Caco-2 (cell line): ENCODE data around the gene ANKRD61. TPM values are rescaled to one million over a fixed set of nuclear protein-coding genes. Genes with fewer than 3 reads are reported as not detected.
A peak's percentile ranks its signal among the peaks of the same experiment; 100 is the strongest.
"Not testable (repeated sequence)": the region's sequence is repeated elsewhere in the genome, so short reads cannot be mapped to it uniquely, and the experiment has no call there.

Experiments used
- BruUV-seq: library from RNA; stranded (reverse); fragments of 400-500 nt; replicated peaks from 2 replicates; lab custom pipeline; 2021; lab: Mats Ljungman, UMichigan
- CTCF ChIA-PET: fragments of 300-600 bp; sonication (Branson Sonifier 250); formaldehyde crosslinking; loops from one replicate; lab custom pipeline; 2022; ENCODE audit warnings: antibody characterized with exemption; lab: Charles Lee
- POLR2A ChIA-PET: fragments of 300-600 bp; sonication (Branson Sonifier 250); formaldehyde crosslinking; loops from one replicate; lab custom pipeline; 2022; ENCODE audit warnings: antibody characterized with exemption; lab: Charles Lee
- DNase-seq, 2 experiments: peaks; one replicate each; pipeline versions ENCODE4 v3.0.0 to v3.0.0-alpha.2; 2020 to 2022
- H3K27me3 ChIP-seq: replicated peaks from 2 replicates; pipeline ENCODE4 v1.6.0; 2011; ENCODE audit warnings: low read length; ENCODE audit not compliant: control insufficient read depth, insufficient read depth
- H3K36me3 ChIP-seq: 2 replicates; pipeline ENCODE4 v1.5.1; 2011; ENCODE audit warnings: low read length; ENCODE audit not compliant: control insufficient read depth, insufficient read depth
- H3K4me1 ChIP-seq: fragments of 250-450 bp; sonication (Bioruptor Pico); 2 replicates; pipeline ENCODE4 v1.5.1; 2020; ENCODE audit warnings: mild to moderate bottlenecking
- H3K4me3 ChIP-seq: 2 replicates; pipeline ENCODE4 v1.5.1; 2011; ENCODE audit warnings: low read depth, mild to moderate bottlenecking, control low read depth, low read length
- H3K9me3 ChIP-seq: fragments of 250-450 bp; sonication (Bioruptor Pico); 2 replicates; pipeline ENCODE4 v1.5.1; 2020; ENCODE audit warnings: mild to moderate bottlenecking, moderate library complexity
- H3K27ac Mint-ChIP-seq: one replicate; pipeline ENCODE4 v1.8.0; 2022; ENCODE audit warnings: mixed read lengths; ENCODE audit not compliant: unreplicated experiment
- H3K27me3 Mint-ChIP-seq: one replicate; pipeline ENCODE4 v1.8.0; 2022; ENCODE audit warnings: mixed read lengths; ENCODE audit not compliant: insufficient read depth, unreplicated experiment
- H3K36me3 Mint-ChIP-seq: one replicate; pipeline ENCODE4 v1.8.0; 2022; ENCODE audit warnings: mild to moderate bottlenecking, mixed read lengths; ENCODE audit not compliant: insufficient read depth, unreplicated experiment
- H3K4me1 Mint-ChIP-seq: one replicate; pipeline ENCODE4 v1.8.0; 2022; ENCODE audit warnings: low read depth, mixed read lengths; ENCODE audit not compliant: unreplicated experiment
- H3K4me3 Mint-ChIP-seq: one replicate; pipeline ENCODE4 v1.8.0; 2022; ENCODE audit warnings: mild to moderate bottlenecking, moderate library complexity, mixed read lengths; ENCODE audit not compliant: unreplicated experiment
- H3K9me3 Mint-ChIP-seq: one replicate; pipeline ENCODE4 v1.8.0; 2022; ENCODE audit warnings: mixed read lengths; ENCODE audit not compliant: unreplicated experiment
- intact Hi-C: fragments of 100-400 bp; cut with micrococcal nuclease; formaldehyde crosslinking; loops from one replicate; pipeline ENCODE4 v1.10.0; 2022; ENCODE audit not compliant: unreplicated experiment
- total RNA-seq: library from RNA; stranded (reverse); gene quantifications from 2 replicates; pipeline ENCODE4 v1.2.3, GENCODE V29; 2022
- TF ChIP-seq, protein P1 (sequence below), 2 experiments: fragments of 200-600 bp in 1 of 2; IDR thresholded peaks; 1 replicate in 1 of 2; 2 replicates in 1 of 2; pipeline versions ENCODE4 v1.5.1 to v1.8.0; 2011 to 2022; ENCODE audit warnings: antibody characterized with exemption in 1 of 2, control low read depth in 1 of 2, inconsistent platforms in 1 of 2, low read depth in 1 of 2, low read length in 1 of 2, mild to moderate bottlenecking in 1 of 2, moderate library complexity in 1 of 2; ENCODE audit not compliant: insufficient read depth in 1 of 2, severe bottlenecking in 1 of 2, unreplicated experiment in 1 of 2

ANKRD61 gene
- total RNA-seq, 1 experiment from 2014 or later: 0.32 TPM

- no peak overlapping the region for H3K27ac Mint-ChIP-seq
- ChIA-PET POLR2A (no interaction called here), CTCF (no interaction called here)
- intact Hi-C loops: no loop called here
- H3K36me3 ChIP-seq: peaks cover 9% of the 10 kb centered on the region
- H3K9me3 Mint-ChIP-seq: no peaks in the 10 kb centered on the region
- no peak for DNase-seq
- no peaks in the 10 kb centered on the region for H3K4me1 ChIP-seq
- H3K4me3 ChIP-seq: no peak overlapping the region
- H3K4me3 Mint-ChIP-seq: no peak overlapping the region
- no peaks in the 10 kb centered on the region for H3K4me1 Mint-ChIP-seq
- no peaks in the 10 kb centered on the region for H3K27me3 Mint-ChIP-seq
- BruUV-seq: no TSS peak
- TF ChIP-seq, protein P1, sequence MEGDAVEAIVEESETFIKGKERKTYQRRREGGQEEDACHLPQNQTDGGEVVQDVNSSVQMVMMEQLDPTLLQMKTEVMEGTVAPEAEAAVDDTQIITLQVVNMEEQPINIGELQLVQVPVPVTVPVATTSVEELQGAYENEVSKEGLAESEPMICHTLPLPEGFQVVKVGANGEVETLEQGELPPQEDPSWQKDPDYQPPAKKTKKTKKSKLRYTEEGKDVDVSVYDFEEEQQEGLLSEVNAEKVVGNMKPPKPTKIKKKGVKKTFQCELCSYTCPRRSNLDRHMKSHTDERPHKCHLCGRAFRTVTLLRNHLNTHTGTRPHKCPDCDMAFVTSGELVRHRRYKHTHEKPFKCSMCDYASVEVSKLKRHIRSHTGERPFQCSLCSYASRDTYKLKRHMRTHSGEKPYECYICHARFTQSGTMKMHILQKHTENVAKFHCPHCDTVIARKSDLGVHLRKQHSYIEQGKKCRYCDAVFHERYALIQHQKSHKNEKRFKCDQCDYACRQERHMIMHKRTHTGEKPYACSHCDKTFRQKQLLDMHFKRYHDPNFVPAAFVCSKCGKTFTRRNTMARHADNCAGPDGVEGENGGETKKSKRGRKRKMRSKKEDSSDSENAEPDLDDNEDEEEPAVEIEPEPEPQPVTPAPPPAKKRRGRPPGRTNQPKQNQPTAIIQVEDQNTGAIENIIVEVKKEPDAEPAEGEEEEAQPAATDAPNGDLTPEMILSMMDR (IDR thresholded peaks at IDR 0.05; ENCODE audit: insufficient read depth in 1 of 2, low read depth in 1 of 2, low read length in 1 of 2, severe bottlenecking in 1 of 2, unreplicated experiment in 1 of 2): no peak
- H3K27me3 ChIP-seq: no peaks in the 10 kb centered on the region
- peaks cover 91% of the 10 kb centered on the region for H3K36me3 Mint-ChIP-seq
- no peaks in the 10 kb centered on the region for H3K9me3 ChIP-seq
These were observed 4.5 kb downstream of the ANKRD61 start for GRCh38 chr7:6035686-6036085.

DNA sequence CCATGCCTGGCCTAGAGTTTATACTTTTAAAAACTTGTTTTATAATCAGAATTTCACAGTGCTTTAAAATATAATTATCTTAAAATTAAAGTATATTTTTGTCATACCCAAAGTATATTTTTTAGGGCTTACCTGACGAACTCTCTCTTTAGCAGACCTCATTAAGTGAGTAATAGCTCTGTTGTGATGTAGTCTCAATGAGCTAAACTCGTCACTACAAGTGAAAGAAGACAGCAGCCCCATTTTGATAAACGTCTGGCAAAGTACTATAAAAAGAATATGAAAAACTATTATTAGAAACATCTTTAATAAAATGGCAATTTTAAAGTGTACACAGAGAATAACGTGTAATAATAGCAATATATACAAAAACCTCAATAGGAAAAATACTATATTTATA, 18.6 kb downstream of the ANKRD61 start:
- Mint-ChIP-seq H3K36me3 (peaks cover 82% of the 10 kb centered on the region), H3K9me3 (no peaks in the 10 kb centered on the region), H3K27me3 (no peaks in the 10 kb centered on the region), H3K4me3 (no peak overlapping the region), H3K27ac (no peak overlapping the region), H3K4me1 (peaks cover 6% of the 10 kb centered on the region)
- Histone ChIP-seq H3K4me3 (no peak overlapping the region), H3K36me3 (peaks cover 1% of the 10 kb centered on the region; the same call in 1 of the 2 replicates), H3K27me3 (no peaks in the 10 kb centered on the region), H3K4me1 (peaks cover 8% of the 10 kb centered on the region; the same call in 1 of the 2 replicates), H3K9me3 (no peaks in the 10 kb centered on the region)
- intact Hi-C loops: no loop called here
- TF ChIP-seq, protein P1 (IDR thresholded peaks at IDR 0.05; ENCODE audit: insufficient read depth in 1 of 2, low read depth in 1 of 2, low read length in 1 of 2, severe bottlenecking in 1 of 2, unreplicated experiment in 1 of 2): no peak
- DNase-seq: no peak
- no TSS peak for BruUV-seq
- CTCF ChIA-PET: no interaction called here
- POLR2A ChIA-PET: no interaction called here

GRCh38 chr7:6051185-6051584, 20.0 kb downstream of the ANKRD61 start:
- H3K36me3 Mint-ChIP-seq: peaks cover 80% of the 10 kb centered on the region
- H3K27me3 Mint-ChIP-seq, intact Hi-C loops, DNase-seq, H3K4me3 ChIP-seq, H3K27me3 ChIP-seq, H3K4me1 Mint-ChIP-seq, H3K4me1 ChIP-seq, BruUV-seq, H3K9me3 Mint-ChIP-seq, H3K36me3 ChIP-seq, H3K9me3 ChIP-seq: not testable (repeated sequence)
- ChIA-PET POLR2A (interaction anchor here (0.6 kb wide), 1 partner anchor 36 kb away, joined by 4 read pairs; no protein-coding TSS in a partner anchor), CTCF (interaction anchor here (0.5 to 1.0 kb wide), 2 partner anchors 54 to 299 kb away, joined by 4 to 5 read pairs; no protein-coding TSS in a partner anchor)
- H3K4me3 Mint-ChIP-seq: peak overlapping the region; percentile 52
- H3K27ac Mint-ChIP-seq: peak overlapping the region; percentile 96
